HG02885 (cell line): Measurements from ENCODE around the gene KRTAP12-2.
"Not testable (repeated sequence)": the region's sequence is repeated elsewhere in the genome, so short reads cannot be mapped to it uniquely, and the experiment has no call there.

Source experiments
- ATAC-seq: cut with Tn5 transposase; IDR thresholded peaks from one replicate; pipeline ENCODE4 v1.9.1; 2021; ENCODE audit warnings: mild to moderate bottlenecking; ENCODE audit not compliant: unreplicated experiment, poor library complexity

The KRTAP12-2 gene

GRCh38 chr21:44632067-44632466 lies 34.7 kb downstream of the KRTAP12-2 start:
- no peak for ATAC-seq

GRCh38 chr21:44630440-44630839 lies 36.3 kb downstream of the KRTAP12-2 start:
- ATAC-seq, result no peak

DNA sequence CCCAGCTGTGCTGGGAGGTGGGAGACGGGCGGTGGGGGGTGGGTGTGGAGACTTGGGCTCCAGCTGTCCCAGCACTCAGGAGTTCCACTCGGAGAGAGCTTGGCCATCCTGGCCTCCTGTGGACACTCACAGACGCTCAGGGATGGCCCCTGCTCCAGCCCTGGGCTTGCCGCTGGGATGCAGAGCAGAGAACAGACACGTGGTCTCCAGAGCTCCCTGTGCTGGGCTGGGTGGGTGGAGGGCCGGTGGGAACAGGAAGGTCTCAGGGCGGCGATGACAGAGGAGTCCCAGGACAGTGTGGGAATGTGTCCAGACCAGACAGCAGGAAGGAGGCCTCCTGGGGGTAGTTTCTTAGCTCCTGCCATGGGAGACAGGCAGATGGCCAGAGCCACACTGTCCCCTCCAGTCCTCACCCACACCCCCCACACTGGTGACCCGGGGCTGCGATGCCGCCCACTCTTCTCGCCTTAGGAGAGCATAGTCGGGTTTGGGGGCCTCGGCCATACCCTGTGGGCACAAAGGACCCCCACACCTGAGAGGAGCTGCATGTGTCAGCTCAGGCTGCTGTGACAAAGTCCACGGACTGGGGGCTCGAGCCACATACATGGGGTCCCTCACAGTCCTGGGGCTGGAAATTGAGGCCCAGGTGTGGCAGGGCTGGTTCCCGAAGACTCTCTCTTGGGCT lies 37.9 kb downstream of the KRTAP12-2 start:
- no peak for ATAC-seq

- not testable (repeated sequence) for ATAC-seq
Measured at GRCh38 chr21:44627831-44628233, 38.9 kb downstream of the KRTAP12-2 start.

DNA sequence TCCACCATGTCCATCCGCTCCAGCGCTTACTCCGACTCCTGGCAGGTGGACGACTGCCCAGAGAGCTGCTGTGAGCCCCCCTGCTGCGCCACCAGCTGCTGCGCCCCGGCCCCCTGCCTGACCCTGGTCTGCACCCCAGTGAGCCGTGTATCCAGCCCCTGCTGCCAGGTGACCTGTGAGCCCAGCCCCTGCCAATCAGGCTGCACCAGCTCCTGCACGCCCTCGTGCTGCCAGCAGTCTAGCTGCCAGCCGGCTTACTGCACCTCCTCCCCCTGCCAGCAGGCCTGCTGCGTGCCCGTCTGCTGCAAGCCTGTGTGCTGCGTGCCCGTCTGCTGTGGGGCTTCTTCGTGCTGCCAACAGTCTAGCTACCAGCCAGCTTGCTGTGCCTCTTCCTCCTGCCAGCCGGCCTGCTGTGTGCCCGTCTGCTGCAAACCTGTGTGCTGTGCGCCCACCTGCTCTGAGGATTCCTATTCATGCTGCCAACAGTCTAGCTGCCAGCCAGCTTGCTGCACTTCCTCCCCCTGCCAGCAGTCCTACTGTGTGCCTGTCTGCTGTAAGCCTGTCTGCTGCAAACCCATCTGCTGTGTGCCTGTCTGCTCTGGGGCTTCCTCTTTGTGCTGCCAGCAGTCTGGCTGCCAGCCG lies 39.4 kb downstream of the KRTAP12-2 start:
- not testable (repeated sequence) for ATAC-seq

- no peak for ATAC-seq
Measured at GRCh38 chr21:44626673-44627143, 40.0 kb downstream of the KRTAP12-2 start, which contains the start of gene KRTAP10-9. KRTAP10-9 (plus strand) TSS chr21:44627093; CDS start chr21:44627172, 79 bp downstream.

- ATAC-seq, result no peak
Measured at GRCh38 chr21:44626262-44626661, 40.5 kb downstream of the KRTAP12-2 start.

GRCh38 chr21:44625756-44626155 lies 41.0 kb downstream of the KRTAP12-2 start:
- ATAC-seq, result no peak

- no peak for ATAC-seq
Measured at GRCh38 chr21:44623575-44623974, 43.2 kb downstream of the KRTAP12-2 start.

GRCh38 chr21:44619886-44620285 lies 46.8 kb downstream of the KRTAP12-2 start:
- ATAC-seq, result no peak

DNA sequence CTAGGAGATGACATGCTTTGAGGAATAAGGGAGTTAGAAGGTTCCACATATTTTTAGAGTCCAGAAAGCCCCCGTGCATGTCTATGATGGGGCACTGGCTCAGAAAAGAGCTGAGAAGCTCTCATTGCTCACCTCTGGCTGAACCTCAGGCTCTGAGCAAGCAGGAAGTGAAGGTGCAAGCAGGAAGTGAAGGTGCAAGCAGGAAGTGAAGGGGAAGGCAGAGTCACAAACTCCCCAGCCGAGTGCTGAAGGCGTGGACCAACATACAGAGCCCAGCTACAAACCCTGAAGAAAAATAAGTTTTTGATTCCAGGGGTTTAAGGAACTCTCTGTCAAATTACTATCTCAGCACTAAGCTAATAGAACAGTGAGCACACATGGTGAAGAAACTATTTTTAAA lies 47.8 kb downstream of the KRTAP12-2 start:
- ATAC-seq, result no peak

GRCh38 chr21:44618504-44618903 lies 48.2 kb downstream of the KRTAP12-2 start:
- ATAC-seq, result no peak

- no peak for ATAC-seq
Measured at GRCh38 chr21:44617071-44617501, 49.6 kb downstream of the KRTAP12-2 start.

DNA sequence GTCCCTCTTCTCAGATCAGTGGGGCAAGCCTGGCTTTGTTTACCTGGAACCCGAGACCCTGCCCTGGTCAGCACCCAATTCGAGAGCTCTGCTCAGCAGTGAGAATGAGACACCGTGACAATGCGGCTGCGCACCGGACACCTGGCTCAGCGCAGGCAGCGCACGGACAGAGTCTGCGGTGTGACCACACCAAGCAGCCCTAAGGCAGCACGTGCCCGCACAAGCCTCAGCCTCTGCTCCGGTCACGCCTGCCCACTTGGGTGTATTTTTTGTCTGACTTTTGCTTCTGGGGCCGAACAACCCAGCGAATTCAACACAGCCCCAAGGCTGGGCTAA lies 50.2 kb downstream of the KRTAP12-2 start:
- no peak for ATAC-seq
